Measurements from ENCODE around the gene AS3MT. TPM values are rescaled to one million over a fixed set of nuclear protein-coding genes. Genes with fewer than 3 reads are reported as not detected.
A peak's percentile ranks its signal among the peaks of the same experiment; 100 is the strongest.
"Not testable (repeated sequence)": the region's sequence is repeated elsewhere in the genome, so short reads cannot be mapped to it uniquely, and the experiment has no call there.

Gene AS3MT
- total RNA-seq, 2 donors from 2014 or later: 1.0 TPM; not detected in 1

DNA sequence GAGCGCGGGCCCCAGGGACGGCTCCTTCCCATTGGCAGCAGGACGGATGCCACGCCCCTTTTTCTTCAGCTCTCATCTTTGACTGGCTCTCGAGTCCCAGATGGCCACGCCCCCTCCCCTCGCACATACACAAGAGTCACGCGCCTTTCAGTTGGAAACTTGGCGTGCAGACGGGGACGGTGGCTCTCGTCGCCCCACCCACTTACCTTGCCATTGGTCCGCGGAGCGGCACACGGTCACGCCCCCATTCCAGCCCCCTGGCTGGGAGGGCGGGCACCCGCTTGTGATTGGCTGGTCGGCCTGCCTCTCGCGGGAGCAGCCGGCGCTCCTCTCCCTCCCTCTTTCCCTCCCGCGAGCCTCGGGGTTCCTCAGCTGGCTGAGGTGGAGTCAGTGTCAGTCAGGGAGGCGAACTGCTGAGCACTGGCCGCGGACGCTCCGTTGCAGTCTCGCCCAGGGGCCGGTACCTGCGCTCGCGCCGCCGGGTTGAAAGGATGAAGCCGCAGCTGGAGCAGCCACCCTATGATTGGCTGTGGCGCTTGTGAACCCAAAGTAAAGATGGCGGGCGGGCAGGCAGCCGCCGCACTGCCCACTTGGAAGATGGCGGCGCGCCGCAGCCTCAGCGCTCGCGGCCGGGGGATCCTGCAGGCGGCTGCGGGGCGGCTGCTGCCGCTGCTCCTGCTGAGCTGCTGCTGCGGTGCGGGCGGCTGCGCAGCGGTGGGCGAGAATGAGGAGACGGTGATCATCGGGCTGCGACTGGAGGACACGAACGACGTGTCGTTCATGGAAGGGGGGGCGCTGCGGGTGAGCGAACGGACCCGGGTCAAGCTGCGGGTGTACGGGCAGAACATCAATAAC is 48.9 kb downstream of the AS3MT start, which contains the start of gene CNNM2:
Gene CNNM2 (plus strand): TSS at position 333 of the 855 bp plus-strand sequence. CDS start 187 bp downstream, at position 520.
- Mint-ChIP-seq H3K27ac (peak within 1 kb of the TSS; percentile 87), H3K4me1 (peaks cover 39% of the 10 kb centered on the region), H3K27me3 (peaks cover 7% of the 10 kb centered on the region), H3K4me3 (peak within 1 kb of the TSS; percentile 96), H3K36me3 (ENCODE audit: low read depth) (no peaks in the 10 kb centered on the region)
- no peaks in the 10 kb centered on the region for H3K9me3 ChIP-seq (ENCODE audit: control insufficient read depth, low read length, poor library complexity, severe bottlenecking)
- peak; percentile 90 for ATAC-seq
- peak; percentile 97 to 100 (median 99) for DNase-seq

DNA sequence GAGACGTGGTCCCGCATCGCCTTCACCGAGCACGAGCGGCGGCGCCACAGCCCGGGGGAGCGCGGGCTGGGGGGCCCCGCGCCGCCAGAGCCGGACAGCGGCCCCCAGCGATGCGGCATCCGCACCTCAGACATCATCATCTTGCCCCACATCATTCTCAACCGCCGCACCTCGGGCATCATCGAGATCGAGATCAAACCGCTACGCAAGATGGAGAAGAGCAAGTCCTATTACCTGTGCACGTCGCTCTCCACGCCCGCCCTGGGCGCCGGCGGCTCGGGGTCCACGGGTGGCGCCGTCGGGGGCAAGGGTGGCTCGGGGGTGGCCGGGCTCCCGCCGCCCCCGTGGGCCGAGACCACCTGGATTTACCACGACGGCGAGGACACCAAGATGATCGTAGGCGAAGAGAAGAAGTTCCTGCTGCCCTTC is 49.6 kb downstream of the AS3MT start:
- Mint-ChIP-seq H3K4me3 (peak overlapping the region; percentile 96), H3K4me1 (peaks cover 45% of the 10 kb centered on the region), H3K27ac (peak overlapping the region; percentile 87), H3K36me3 (ENCODE audit: low read depth) (no peaks in the 10 kb centered on the region), H3K27me3 (peaks cover 7% of the 10 kb centered on the region)
- DNase-seq (peak; percentile 19 to 22 (median 20)), ATAC-seq (no peak)
- no peaks in the 10 kb centered on the region for H3K9me3 ChIP-seq (ENCODE audit: control insufficient read depth, low read length, poor library complexity, severe bottlenecking)

- DNase-seq (no peak), ATAC-seq (no peak)
- H3K27me3 Mint-ChIP-seq: peaks cover 7% of the 10 kb centered on the region
- H3K4me1 Mint-ChIP-seq: peaks cover 46% of the 10 kb centered on the region
- H3K36me3 Mint-ChIP-seq (ENCODE audit: low read depth): no peaks in the 10 kb centered on the region
- peak overlapping the region; percentile 96 for H3K4me3 Mint-ChIP-seq
- peak overlapping the region; percentile 87 for H3K27ac Mint-ChIP-seq
- H3K9me3 ChIP-seq (ENCODE audit: control insufficient read depth, low read length, poor library complexity, severe bottlenecking): no peaks in the 10 kb centered on the region
Measured at GRCh38 chr10:102919246-102919959, 50.1 kb downstream of the AS3MT start.

GRCh38 chr10:102919992-102920739 is 50.9 kb downstream of the AS3MT start:
- ATAC-seq (no peak), DNase-seq (no peak)
- Mint-ChIP-seq H3K36me3 (ENCODE audit: low read depth) (no peaks in the 10 kb centered on the region), H3K4me3 (peak overlapping the region; percentile 96), H3K27me3 (peaks cover 7% of the 10 kb centered on the region), H3K27ac (no peak overlapping the region), H3K4me1 (peaks cover 43% of the 10 kb centered on the region)
- H3K9me3 ChIP-seq (ENCODE audit: control insufficient read depth, low read length, poor library complexity, severe bottlenecking): no peaks in the 10 kb centered on the region

GRCh38 chr10:102923601-102924000 is 54.3 kb downstream of the AS3MT start:
- Mint-ChIP-seq H3K4me3 (no peak overlapping the region), H3K27me3 (no peaks in the 10 kb centered on the region), H3K27ac (no peak overlapping the region), H3K4me1 (peaks cover 37% of the 10 kb centered on the region), H3K36me3 (ENCODE audit: low read depth) (no peaks in the 10 kb centered on the region)
- no peaks in the 10 kb centered on the region for H3K9me3 ChIP-seq (ENCODE audit: control insufficient read depth, low read length, poor library complexity, severe bottlenecking)
- DNase-seq: no peak
- ATAC-seq: no peak

GRCh38 chr10:102926842-102927241 is 57.6 kb downstream of the AS3MT start:
- Mint-ChIP-seq H3K27ac (no peak overlapping the region), H3K36me3 (ENCODE audit: low read depth) (no peaks in the 10 kb centered on the region), H3K4me1 (peaks cover 22% of the 10 kb centered on the region), H3K27me3 (no peaks in the 10 kb centered on the region), H3K4me3 (no peak overlapping the region)
- no peaks in the 10 kb centered on the region for H3K9me3 ChIP-seq (ENCODE audit: control insufficient read depth, low read length, poor library complexity, severe bottlenecking)
- DNase-seq (no peak), ATAC-seq (no peak)

- Mint-ChIP-seq H3K4me3 (no peak overlapping the region), H3K27me3 (no peaks in the 10 kb centered on the region), H3K36me3 (ENCODE audit: low read depth) (no peaks in the 10 kb centered on the region), H3K4me1 (peaks cover 19% of the 10 kb centered on the region), H3K27ac (no peak overlapping the region)
- DNase-seq: no peak
- no peaks in the 10 kb centered on the region for H3K9me3 ChIP-seq (ENCODE audit: control insufficient read depth, low read length, poor library complexity, severe bottlenecking)
- no peak for ATAC-seq
Measured at GRCh38 chr10:102927311-102928010, 58.2 kb downstream of the AS3MT start.

- not testable (repeated sequence) for ATAC-seq; H3K9me3 ChIP-seq (ENCODE audit: control insufficient read depth, low read length, poor library complexity, severe bottlenecking); H3K27me3 Mint-ChIP-seq; H3K36me3 Mint-ChIP-seq (ENCODE audit: low read depth); H3K4me3 Mint-ChIP-seq; DNase-seq; H3K27ac Mint-ChIP-seq
- H3K4me1 Mint-ChIP-seq: peaks cover 13% of the 10 kb centered on the region
Measured at GRCh38 chr10:102928442-102928841, 59.2 kb downstream of the AS3MT start.

DNA sequence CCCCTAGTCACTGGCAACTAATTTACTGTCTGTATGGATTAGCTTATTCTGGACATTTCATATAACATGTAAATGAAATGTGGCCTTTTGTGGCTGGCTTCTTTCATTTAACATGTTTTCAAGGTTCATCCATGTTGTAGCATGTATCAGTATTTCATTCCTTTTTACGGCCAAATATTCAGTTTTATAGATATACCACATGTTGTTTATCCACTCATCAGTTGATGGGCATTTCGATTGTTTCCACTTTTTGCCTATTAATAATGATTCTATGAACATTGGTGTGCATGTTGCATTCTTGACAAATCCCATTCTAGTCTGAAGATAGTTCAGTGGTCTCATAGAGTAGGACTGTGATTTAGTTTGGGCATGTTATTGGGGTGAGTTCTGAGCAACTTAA is 61.5 kb downstream of the AS3MT start:
- DNase-seq: no peak
- Mint-ChIP-seq H3K27ac (no peak overlapping the region), H3K36me3 (ENCODE audit: low read depth) (no peaks in the 10 kb centered on the region), H3K27me3 (no peaks in the 10 kb centered on the region), H3K4me3 (no peak overlapping the region), H3K4me1 (peaks cover 6% of the 10 kb centered on the region)
- ATAC-seq: no peak
- no peaks in the 10 kb centered on the region for H3K9me3 ChIP-seq (ENCODE audit: control insufficient read depth, low read length, poor library complexity, severe bottlenecking)

- ATAC-seq: no peak
- Mint-ChIP-seq H3K4me3 (no peak overlapping the region), H3K27me3 (no peaks in the 10 kb centered on the region), H3K4me1 (peaks cover 15% of the 10 kb centered on the region), H3K27ac (no peak overlapping the region), H3K36me3 (ENCODE audit: low read depth) (no peaks in the 10 kb centered on the region)
- no peak for DNase-seq
- H3K9me3 ChIP-seq (ENCODE audit: control insufficient read depth, low read length, poor library complexity, severe bottlenecking): no peaks in the 10 kb centered on the region
Measured at GRCh38 chr10:102931643-102932042, 62.4 kb downstream of the AS3MT start.

GRCh38 chr10:102935505-102935904 is 66.2 kb downstream of the AS3MT start:
- no peaks in the 10 kb centered on the region for H3K9me3 ChIP-seq (ENCODE audit: control insufficient read depth, low read length, poor library complexity, severe bottlenecking)
- ATAC-seq (no peak), DNase-seq (no peak)
- H3K27me3 Mint-ChIP-seq: no peaks in the 10 kb centered on the region
- no peak overlapping the region for H3K4me3 Mint-ChIP-seq
- H3K27ac Mint-ChIP-seq: no peak overlapping the region
- peaks cover 3% of the 10 kb centered on the region for H3K36me3 Mint-ChIP-seq (ENCODE audit: low read depth)
- peaks cover 21% of the 10 kb centered on the region for H3K4me1 Mint-ChIP-seq

DNA sequence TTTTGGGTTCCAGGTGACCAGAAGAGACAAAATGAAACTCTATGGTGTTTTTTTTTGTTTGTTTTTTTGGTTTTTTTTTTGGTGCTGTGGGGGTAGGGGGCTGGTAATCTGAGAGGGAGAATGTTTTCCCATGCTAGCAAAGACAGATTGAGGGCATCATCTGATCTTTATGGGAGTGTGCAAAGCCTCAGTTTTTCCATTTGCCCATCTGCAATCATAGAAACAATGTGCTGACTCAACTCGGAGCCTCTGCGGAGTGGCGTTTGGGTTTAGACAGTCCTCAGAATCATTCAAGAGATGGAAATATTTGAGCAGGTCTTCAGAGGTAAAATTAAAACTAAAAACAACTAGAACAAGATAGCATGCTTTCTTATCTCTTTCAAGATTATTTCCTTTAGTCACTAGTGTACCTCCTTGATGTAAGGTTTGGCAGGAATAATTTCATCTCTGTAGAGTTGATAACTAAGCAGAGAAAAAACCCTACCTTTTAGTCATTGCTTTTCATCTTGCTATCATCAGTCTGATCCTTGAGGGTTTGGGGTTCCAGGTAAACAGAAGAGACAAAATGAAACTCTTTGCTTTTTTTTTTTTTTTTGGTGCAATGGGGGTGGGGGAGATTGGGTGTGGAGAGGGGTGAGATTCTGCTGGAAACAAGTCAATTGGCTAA is 66.8 kb downstream of the AS3MT start:
- H3K27me3 Mint-ChIP-seq: no peaks in the 10 kb centered on the region
- DNase-seq: no peak

More for the DNA sequence above, 66.8 kb downstream of the AS3MT start:
- Mint-ChIP-seq H3K4me3 (no peak overlapping the region), H3K36me3 (ENCODE audit: low read depth) (peaks cover 3% of the 10 kb centered on the region), H3K4me1 (peaks cover 19% of the 10 kb centered on the region), H3K27ac (peak overlapping the region; percentile 29)
- H3K9me3 ChIP-seq (ENCODE audit: control insufficient read depth, low read length, poor library complexity, severe bottlenecking): no peaks in the 10 kb centered on the region
- no peak for ATAC-seq
